Muscle of leg (tissue), 11 donors: Measurements from ENCODE around the gene ZBTB40. TPM values are rescaled to one million over a fixed set of nuclear protein-coding genes. Genes with fewer than 3 reads are reported as not detected.

Experiments used
- DNase-seq: peaks from one replicate; pipeline ENCODE4 v3.0.0; 2013
- H3K27ac ChIP-seq: one replicate; pipeline ENCODE4 v1.5.1; 2013; ENCODE audit warnings: mild to moderate bottlenecking, low read length, control low read depth
- H3K27me3 ChIP-seq: one replicate; pipeline ENCODE4 v1.6.1; 2013; ENCODE audit warnings: low read length; ENCODE audit not compliant: control insufficient read depth, insufficient read depth
- H3K36me3 ChIP-seq: one replicate; pipeline ENCODE4 v1.6.1; 2013; ENCODE audit warnings: low read length; ENCODE audit not compliant: control insufficient read depth, insufficient read depth
- H3K4me1 ChIP-seq: one replicate; pipeline ENCODE4 v1.6.1; 2013; ENCODE audit warnings: low read length; ENCODE audit not compliant: control insufficient read depth, insufficient read depth
- H3K4me3 ChIP-seq: one replicate; pipeline ENCODE4 v1.5.1; 2013; ENCODE audit warnings: low read length, control low read depth
- H3K9me3 ChIP-seq: replicated peaks from 2 replicates; pipeline ENCODE4 v1.6.1; 2013; ENCODE audit warnings: low read depth, low read length; ENCODE audit not compliant: control insufficient read depth
- WGBS: methylation state at CpG from one replicate; pipeline ENCODE4 v1.1.5; 2013; ENCODE audit warnings: missing lambda C conversion rate; ENCODE audit not compliant: insufficient coverage; 5-methylcytosine and 5-hydroxymethylcytosine counted together
- polyA plus RNA-seq, 8 donors: library from polyadenylated mRNA; unstranded; fragments of 120-200 nt; gene quantifications; one replicate each; pipeline versions ENCODE4 v1.2.1 to v1.2.3, GENCODE V29; 2013; ENCODE audit warnings: inconsistent platforms in 1 of 8, low replicate concordance in 1 of 8; ENCODE audit not compliant: insufficient read length in 8 of 8, insufficient read depth in 1 of 8
- total RNA-seq: library from RNA; stranded (reverse); fragments of 120-200 nt; gene quantifications from one replicate; pipeline ENCODE4 v1.2.4, GENCODE V29; 2013

Gene ZBTB40
- total and polyA plus RNA-seq, 9 donors: 10.3 to 15.2 (median 11.6) TPM

GRCh38 chr1:22426781-22427180, 24.9 kb upstream of the ZBTB40 start:
- Histone ChIP-seq H3K9me3 (no peaks in the 10 kb centered on the region), H3K27me3 (no peaks in the 10 kb centered on the region), H3K36me3 (no peaks in the 10 kb centered on the region), H3K4me3 (no peak overlapping the region), H3K27ac (no peak overlapping the region), H3K4me1 (no peaks in the 10 kb centered on the region)
- no peak for DNase-seq
- no CpG with 5 or more reads among the region's 4 CpGs for WGBS

GRCh38 chr1:22428672-22429071, 23.0 kb upstream of the ZBTB40 start:
- H3K4me3 ChIP-seq: peak overlapping the region; percentile 37
- no peaks in the 10 kb centered on the region for H3K27me3 ChIP-seq
- DNase-seq: peak; percentile 63
- H3K9me3 ChIP-seq: no peaks in the 10 kb centered on the region
- H3K4me1 ChIP-seq: no peaks in the 10 kb centered on the region
- H3K27ac ChIP-seq: no peak overlapping the region
- no peaks in the 10 kb centered on the region for H3K36me3 ChIP-seq
- WGBS: 100% methylated on average over 1 of the region's 5 CpGs

GRCh38 chr1:22431965-22432364, 19.7 kb upstream of the ZBTB40 start:
- no peaks in the 10 kb centered on the region for H3K4me1 ChIP-seq
- no peaks in the 10 kb centered on the region for H3K9me3 ChIP-seq
- no peak overlapping the region for H3K4me3 ChIP-seq
- DNase-seq: no peak
- H3K27me3 ChIP-seq: no peaks in the 10 kb centered on the region
- no peak overlapping the region for H3K27ac ChIP-seq
- H3K36me3 ChIP-seq: no peaks in the 10 kb centered on the region

GRCh38 chr1:22434717-22435116, 16.9 kb upstream of the ZBTB40 start:
- H3K27me3 ChIP-seq: no peaks in the 10 kb centered on the region
- H3K27ac ChIP-seq: no peak overlapping the region
- H3K9me3 ChIP-seq: no peaks in the 10 kb centered on the region
- no peaks in the 10 kb centered on the region for H3K4me1 ChIP-seq
- no CpG with 5 or more reads among the region's 6 CpGs for WGBS
- no peak overlapping the region for H3K4me3 ChIP-seq
- H3K36me3 ChIP-seq: no peaks in the 10 kb centered on the region
- DNase-seq: no peak

GRCh38 chr1:22436948-22437347, 14.7 kb upstream of the ZBTB40 start:
- no peak for DNase-seq
- Histone ChIP-seq H3K27ac (no peak overlapping the region), H3K4me1 (no peaks in the 10 kb centered on the region), H3K27me3 (no peaks in the 10 kb centered on the region), H3K4me3 (no peak overlapping the region), H3K9me3 (peaks cover 5% of the 10 kb centered on the region), H3K36me3 (no peaks in the 10 kb centered on the region)
- no CpG with 5 or more reads among the region's 2 CpGs for WGBS

GRCh38 chr1:22437573-22437972, 14.1 kb upstream of the ZBTB40 start:
- H3K4me3 ChIP-seq: no peak overlapping the region
- WGBS: 89% methylated on average over 8 of the region's 13 CpGs
- no peaks in the 10 kb centered on the region for H3K27me3 ChIP-seq
- DNase-seq: no peak
- H3K36me3 ChIP-seq: no peaks in the 10 kb centered on the region
- peaks cover 5% of the 10 kb centered on the region for H3K9me3 ChIP-seq
- H3K4me1 ChIP-seq: no peaks in the 10 kb centered on the region
- no peak overlapping the region for H3K27ac ChIP-seq

- H3K36me3 ChIP-seq: no peaks in the 10 kb centered on the region
- H3K27ac ChIP-seq: no peak overlapping the region
- H3K27me3 ChIP-seq: no peaks in the 10 kb centered on the region
- H3K4me3 ChIP-seq: no peak overlapping the region
- H3K9me3 ChIP-seq: peaks cover 5% of the 10 kb centered on the region
- no peak for DNase-seq
- H3K4me1 ChIP-seq: no peaks in the 10 kb centered on the region
These were observed 11.1 kb upstream of the ZBTB40 start for GRCh38 chr1:22440582-22440981.

- H3K27ac ChIP-seq: no peak overlapping the region
- no peak for DNase-seq
- no peaks in the 10 kb centered on the region for H3K27me3 ChIP-seq
- no peak overlapping the region for H3K4me3 ChIP-seq
- H3K36me3 ChIP-seq: no peaks in the 10 kb centered on the region
- WGBS: 45% methylated on average over 1 of the region's 5 CpGs
- peaks cover 7% of the 10 kb centered on the region for H3K4me1 ChIP-seq
- peaks cover 5% of the 10 kb centered on the region for H3K9me3 ChIP-seq
These were observed 9.3 kb upstream of the ZBTB40 start for GRCh38 chr1:22442212-22442894.

GRCh38 chr1:22443332-22443731, 8.3 kb upstream of the ZBTB40 start:
- no peaks in the 10 kb centered on the region for H3K27me3 ChIP-seq
- peaks cover 10% of the 10 kb centered on the region for H3K4me1 ChIP-seq
- H3K27ac ChIP-seq: no peak overlapping the region
- no peaks in the 10 kb centered on the region for H3K36me3 ChIP-seq
- DNase-seq: no peak
- H3K4me3 ChIP-seq: no peak overlapping the region
- peaks cover 5% of the 10 kb centered on the region for H3K9me3 ChIP-seq
- WGBS: no CpG with 5 or more reads among the region's 4 CpGs

- WGBS: no CpG with 5 or more reads among the region's 2 CpGs
- no peak overlapping the region for H3K4me3 ChIP-seq
These were observed 6.8 kb upstream of the ZBTB40 start for GRCh38 chr1:22444856-22445255.

GRCh38 chr1:22447621-22448111, 4.0 kb upstream of the ZBTB40 start:
- H3K27ac ChIP-seq: peak overlapping the region; percentile 74
- peaks cover 32% of the 10 kb centered on the region for H3K4me1 ChIP-seq
- no peaks in the 10 kb centered on the region for H3K27me3 ChIP-seq
- H3K4me3 ChIP-seq: no peak overlapping the region
- 12% methylated on average over 3 of the region's 6 CpGs for WGBS
- peak; percentile 77 for DNase-seq
- H3K9me3 ChIP-seq: no peaks in the 10 kb centered on the region
- no peaks in the 10 kb centered on the region for H3K36me3 ChIP-seq

More at GRCh38 chr1:22444856-22445255, 6.8 kb upstream of the ZBTB40 start:
- no peak for DNase-seq
- H3K36me3 ChIP-seq: no peaks in the 10 kb centered on the region
- peaks cover 5% of the 10 kb centered on the region for H3K9me3 ChIP-seq
- no peaks in the 10 kb centered on the region for H3K27me3 ChIP-seq
- no peak overlapping the region for H3K27ac ChIP-seq
- H3K4me1 ChIP-seq: peaks cover 18% of the 10 kb centered on the region
